Panc1 (cell line): ENCODE results near the gene MAN1A1. TPM values are rescaled to one million over a fixed set of nuclear protein-coding genes. Genes with fewer than 3 reads are reported as not detected.

Experiments used
- ATAC-seq: fragments of 200-7000 bp; cut with Tn5 transposase; 2 replicates; pipeline ENCODE4 v1.9.1; 2020; ENCODE audit warnings: mild to moderate bottlenecking, moderate library complexity
- BruUV-seq: library from RNA; stranded (reverse); fragments of 400-500 nt; replicated peaks from 2 replicates; lab custom pipeline; 2021; lab: Mats Ljungman, UMichigan
- CTCF ChIA-PET: fragments of 300-600 bp; sonication (Branson Sonifier 250); formaldehyde crosslinking; loops from one replicate; lab custom pipeline; 2022; ENCODE audit warnings: antibody characterized with exemption; lab: Charles Lee
- POLR2A ChIA-PET: fragments of 300-600 bp; sonication (Branson Sonifier 250); formaldehyde crosslinking; loops from one replicate; lab custom pipeline; 2022; ENCODE audit warnings: antibody characterized with exemption; lab: Charles Lee
- DNase-seq: peaks from one replicate; pipeline ENCODE4 v3.0.0-alpha.2; 2010; ENCODE audit warnings: low read depth, low spot score
- H3K27ac ChIP-seq: 2 replicates; pipeline ENCODE4 v1.5.1; 2011; ENCODE audit warnings: mild to moderate bottlenecking, low read length, inconsistent platforms
- H3K27me3 ChIP-seq: fragments of 200-500 bp; sonication (Bioruptor generic); 2 replicates; pipeline ENCODE4 v1.6.0; 2014; ENCODE audit warnings: low read length, inconsistent platforms; ENCODE audit not compliant: control insufficient read depth, insufficient read depth
- H3K36me3 ChIP-seq: fragments of 200-500 bp; sonication (Bioruptor generic); 2 replicates; pipeline ENCODE4 v1.5.1; 2014; ENCODE audit warnings: inconsistent platforms, mild to moderate bottlenecking, low read length, moderate library complexity; ENCODE audit not compliant: control insufficient read depth, insufficient read depth
- H3K4me1 ChIP-seq: 2 replicates; pipeline ENCODE4 v1.5.1; 2011; ENCODE audit warnings: inconsistent platforms, mild to moderate bottlenecking, low read length, moderate library complexity; ENCODE audit not compliant: control insufficient read depth, insufficient read depth
- H3K4me3 ChIP-seq, 2 experiments: 2 replicates each; pipeline ENCODE4 v1.5.1; 2011 to 2012; ENCODE audit warnings: low read depth in 2 of 2, low read length in 2 of 2, mild to moderate bottlenecking in 2 of 2, inconsistent platforms in 1 of 2, moderate library complexity in 1 of 2
- H3K9me3 ChIP-seq: fragments of 200-500 bp; sonication (Bioruptor generic); 2 replicates; pipeline ENCODE4 v1.5.1; 2014; ENCODE audit warnings: low read depth, mild to moderate bottlenecking, inconsistent platforms, low read length, moderate library complexity; ENCODE audit not compliant: control insufficient read depth, insufficient read depth
- POLR2AphosphoS5 ChIP-seq: IDR thresholded peaks from 2 replicates; pipeline ENCODE4 v1.6.1; 2012; ENCODE audit warnings: mild to moderate bottlenecking, low read depth, low read length, moderate library complexity
- SIN3A ChIP-seq: IDR thresholded peaks from 2 replicates; pipeline ENCODE4 v1.6.1; 2012; ENCODE audit warnings: low read depth, mild to moderate bottlenecking, low read length, moderate library complexity, borderline replicate concordance; ENCODE audit not compliant: insufficient read depth
- TCF7L2 ChIP-seq: IDR thresholded peaks from 2 replicates; pipeline ENCODE4 v1.6.1; 2011; ENCODE audit warnings: mild to moderate bottlenecking, low read depth, low read length, inconsistent platforms
- in situ Hi-C: cut with HindIII; loops from 2 replicates; pipeline ENCODE4 v1.10.0; 2016; ENCODE audit warnings: low sequenced_read_pairs, low pct_unique_long_range_greater_than_20kb
- intact Hi-C: fragments of 100-400 bp; cut with micrococcal nuclease; formaldehyde crosslinking; loops from one replicate; pipeline ENCODE4 v1.10.0; 2022; ENCODE audit not compliant: unreplicated experiment
- total RNA-seq: library from RNA; stranded (reverse); gene quantifications from one replicate; pipeline ENCODE4 v1.2.1, GENCODE V29; 2021; ENCODE audit not compliant: unreplicated experiment
- TF ChIP-seq, protein P1 (sequence below), 2 experiments: IDR thresholded peaks; 2 replicates each; pipeline ENCODE4 v1.6.1; 2011 to 2012; ENCODE audit warnings: low read depth in 2 of 2, control low read depth in 1 of 2, low read length in 1 of 2, mild to moderate bottlenecking in 1 of 2, moderate library complexity in 1 of 2; ENCODE audit not compliant: insufficient read depth in 1 of 2
- TF ChIP-seq, protein P2 (sequence below): fragments of 450-650 bp; IDR thresholded peaks from 2 replicates; pipeline ENCODE4 v1.5.1; 2017; ENCODE audit warnings: mild to moderate bottlenecking

The MAN1A1 gene
- total RNA-seq, 1 experiment from 2014 or later, result 3.2 TPM

DNA sequence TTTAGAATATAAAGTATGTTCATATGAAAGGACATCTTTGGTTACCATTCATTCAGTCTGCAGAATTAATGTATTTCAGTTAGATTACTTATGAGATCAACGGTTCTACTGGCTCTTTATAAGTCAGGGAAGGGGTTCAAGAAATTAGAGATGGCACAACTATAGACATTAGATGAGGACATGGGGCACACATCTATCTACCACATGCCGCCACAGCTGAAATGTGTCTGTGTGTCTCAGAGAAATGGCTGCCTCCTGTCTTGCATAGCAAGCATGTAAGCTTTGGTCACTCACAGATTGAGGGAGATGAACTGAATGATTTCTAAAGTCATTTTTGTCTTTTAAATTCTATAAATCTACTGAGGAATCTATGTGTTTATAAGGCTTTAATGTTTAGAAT, 142.2 kb downstream of the MAN1A1 start:
- no peak for TF ChIP-seq POLR2AphosphoS5
- TF ChIP-seq, protein P1, sequence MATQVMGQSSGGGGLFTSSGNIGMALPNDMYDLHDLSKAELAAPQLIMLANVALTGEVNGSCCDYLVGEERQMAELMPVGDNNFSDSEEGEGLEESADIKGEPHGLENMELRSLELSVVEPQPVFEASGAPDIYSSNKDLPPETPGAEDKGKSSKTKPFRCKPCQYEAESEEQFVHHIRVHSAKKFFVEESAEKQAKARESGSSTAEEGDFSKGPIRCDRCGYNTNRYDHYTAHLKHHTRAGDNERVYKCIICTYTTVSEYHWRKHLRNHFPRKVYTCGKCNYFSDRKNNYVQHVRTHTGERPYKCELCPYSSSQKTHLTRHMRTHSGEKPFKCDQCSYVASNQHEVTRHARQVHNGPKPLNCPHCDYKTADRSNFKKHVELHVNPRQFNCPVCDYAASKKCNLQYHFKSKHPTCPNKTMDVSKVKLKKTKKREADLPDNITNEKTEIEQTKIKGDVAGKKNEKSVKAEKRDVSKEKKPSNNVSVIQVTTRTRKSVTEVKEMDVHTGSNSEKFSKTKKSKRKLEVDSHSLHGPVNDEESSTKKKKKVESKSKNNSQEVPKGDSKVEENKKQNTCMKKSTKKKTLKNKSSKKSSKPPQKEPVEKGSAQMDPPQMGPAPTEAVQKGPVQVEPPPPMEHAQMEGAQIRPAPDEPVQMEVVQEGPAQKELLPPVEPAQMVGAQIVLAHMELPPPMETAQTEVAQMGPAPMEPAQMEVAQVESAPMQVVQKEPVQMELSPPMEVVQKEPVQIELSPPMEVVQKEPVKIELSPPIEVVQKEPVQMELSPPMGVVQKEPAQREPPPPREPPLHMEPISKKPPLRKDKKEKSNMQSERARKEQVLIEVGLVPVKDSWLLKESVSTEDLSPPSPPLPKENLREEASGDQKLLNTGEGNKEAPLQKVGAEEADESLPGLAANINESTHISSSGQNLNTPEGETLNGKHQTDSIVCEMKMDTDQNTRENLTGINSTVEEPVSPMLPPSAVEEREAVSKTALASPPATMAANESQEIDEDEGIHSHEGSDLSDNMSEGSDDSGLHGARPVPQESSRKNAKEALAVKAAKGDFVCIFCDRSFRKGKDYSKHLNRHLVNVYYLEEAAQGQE (IDR thresholded peaks at IDR 0.05; ENCODE audit: insufficient read depth in 1 of 2, low read depth in 2 of 2, low read length in 1 of 2), result no peak
- no peak for TF ChIP-seq TCF7L2
- no peak for TF ChIP-seq SIN3A
- TF ChIP-seq, protein P2, sequence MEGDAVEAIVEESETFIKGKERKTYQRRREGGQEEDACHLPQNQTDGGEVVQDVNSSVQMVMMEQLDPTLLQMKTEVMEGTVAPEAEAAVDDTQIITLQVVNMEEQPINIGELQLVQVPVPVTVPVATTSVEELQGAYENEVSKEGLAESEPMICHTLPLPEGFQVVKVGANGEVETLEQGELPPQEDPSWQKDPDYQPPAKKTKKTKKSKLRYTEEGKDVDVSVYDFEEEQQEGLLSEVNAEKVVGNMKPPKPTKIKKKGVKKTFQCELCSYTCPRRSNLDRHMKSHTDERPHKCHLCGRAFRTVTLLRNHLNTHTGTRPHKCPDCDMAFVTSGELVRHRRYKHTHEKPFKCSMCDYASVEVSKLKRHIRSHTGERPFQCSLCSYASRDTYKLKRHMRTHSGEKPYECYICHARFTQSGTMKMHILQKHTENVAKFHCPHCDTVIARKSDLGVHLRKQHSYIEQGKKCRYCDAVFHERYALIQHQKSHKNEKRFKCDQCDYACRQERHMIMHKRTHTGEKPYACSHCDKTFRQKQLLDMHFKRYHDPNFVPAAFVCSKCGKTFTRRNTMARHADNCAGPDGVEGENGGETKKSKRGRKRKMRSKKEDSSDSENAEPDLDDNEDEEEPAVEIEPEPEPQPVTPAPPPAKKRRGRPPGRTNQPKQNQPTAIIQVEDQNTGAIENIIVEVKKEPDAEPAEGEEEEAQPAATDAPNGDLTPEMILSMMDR, result no peak
- ChIA-PET CTCF (no interaction called here), POLR2A (no interaction called here)
- no peaks in the 10 kb centered on the region for H3K9me3 ChIP-seq
- no peaks in the 10 kb centered on the region for H3K36me3 ChIP-seq
- no TSS peak for BruUV-seq
- no peak overlapping the region for H3K27ac ChIP-seq
- ATAC-seq (no peak), DNase-seq (no peak)
- in situ Hi-C loops, result no loop called here
- intact Hi-C loops, result no loop called here
- no peak overlapping the region for H3K4me3 ChIP-seq
- H3K27me3 ChIP-seq, result no peaks in the 10 kb centered on the region
- H3K4me1 ChIP-seq, result no peaks in the 10 kb centered on the region

DNA sequence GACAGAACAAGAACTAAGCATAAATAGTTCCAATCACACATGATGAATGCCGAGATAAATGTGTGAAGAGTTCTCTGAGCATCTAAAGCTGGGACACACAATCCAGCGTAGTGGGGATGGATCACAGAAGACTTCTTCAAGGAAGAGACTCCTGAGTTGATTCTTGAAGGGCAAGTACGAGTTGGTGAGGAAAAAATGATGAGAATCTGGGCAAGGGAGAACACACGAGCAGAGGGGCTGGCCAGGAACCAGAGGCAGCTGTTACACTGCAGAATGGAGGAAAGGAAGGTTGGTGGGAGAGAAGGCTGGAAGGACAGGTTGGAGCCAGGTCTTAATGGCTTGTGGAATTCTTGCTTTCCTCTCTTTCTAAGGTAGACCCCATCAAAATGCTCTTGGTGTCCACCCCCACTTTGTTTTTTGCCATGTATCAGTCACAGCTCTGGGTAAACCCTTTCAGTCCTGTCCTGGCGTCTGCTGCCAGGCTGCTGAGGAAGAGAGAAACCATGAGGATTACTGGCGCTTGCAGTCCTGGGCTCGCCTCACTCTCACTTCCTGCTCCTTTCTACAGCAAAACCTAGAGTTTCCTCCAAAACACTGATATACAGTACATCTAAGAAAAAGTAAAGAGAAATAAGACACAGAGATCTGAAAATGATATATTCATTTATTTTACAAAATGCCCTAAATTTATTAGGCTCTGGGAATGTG, 143.5 kb downstream of the MAN1A1 start:
- Histone ChIP-seq H3K27ac (no peak overlapping the region), H3K9me3 (no peaks in the 10 kb centered on the region), H3K36me3 (no peaks in the 10 kb centered on the region), H3K4me3 (no peak overlapping the region), H3K27me3 (no peaks in the 10 kb centered on the region), H3K4me1 (no peaks in the 10 kb centered on the region)
- TF ChIP-seq SIN3A, result no peak
- TF ChIP-seq, protein P2, result no peak
- TF ChIP-seq, protein P1 (IDR thresholded peaks at IDR 0.05; ENCODE audit: insufficient read depth in 1 of 2, low read depth in 2 of 2, low read length in 1 of 2), result no peak
- TF ChIP-seq TCF7L2, result no peak
- no peak for TF ChIP-seq POLR2AphosphoS5
- ATAC-seq (no peak), DNase-seq (no peak)
- BruUV-seq, result no TSS peak
- CTCF ChIA-PET, result no interaction called here
- in situ Hi-C loops (no loop called here), intact Hi-C loops (no loop called here)
- POLR2A ChIA-PET, result no interaction called here
